NCI-H2196 (cell line): Measurements from ENCODE around the gene SH3PXD2A.

Experiments used
- DNase-seq: peaks from one replicate; lab custom pipeline; 2025; ENCODE audit not compliant: unreplicated experiment; lab: John Stamatoyannopoulos, UW

Gene SH3PXD2A

GRCh38 chr10:103692436-103692951, 162.9 kb downstream of the SH3PXD2A start:
- no peak for DNase-seq

- no peak for DNase-seq
These were observed 163.5 kb downstream of the SH3PXD2A start for GRCh38 chr10:103691723-103692435.

- DNase-seq: no peak
These were observed 164.1 kb downstream of the SH3PXD2A start for GRCh38 chr10:103691267-103691666.

GRCh38 chr10:103690281-103690680, 165.1 kb downstream of the SH3PXD2A start:
- no peak for DNase-seq

GRCh38 chr10:103688491-103688890, 166.9 kb downstream of the SH3PXD2A start:
- no peak for DNase-seq

- DNase-seq: no peak
These were observed 167.7 kb downstream of the SH3PXD2A start for GRCh38 chr10:103687718-103688117.

- no peak for DNase-seq
These were observed 168.2 kb downstream of the SH3PXD2A start for GRCh38 chr10:103687172-103687571.

GRCh38 chr10:103685880-103686669, 169.3 kb downstream of the SH3PXD2A start:
- peak; percentile 68 for DNase-seq

- DNase-seq: no peak
These were observed 171.5 kb downstream of the SH3PXD2A start for GRCh38 chr10:103683851-103684250.

GRCh38 chr10:103682631-103683030, 172.7 kb downstream of the SH3PXD2A start:
- no peak for DNase-seq

GRCh38 chr10:103681617-103682399, 173.6 kb downstream of the SH3PXD2A start:
- DNase-seq: no peak

GRCh38 chr10:103680869-103681236, 174.5 kb downstream of the SH3PXD2A start:
- no peak for DNase-seq

GRCh38 chr10:103679096-103679790, 176.1 kb downstream of the SH3PXD2A start:
- no peak for DNase-seq

- DNase-seq: no peak
These were observed 177.2 kb downstream of the SH3PXD2A start for GRCh38 chr10:103678178-103678526.

- DNase-seq: no peak
These were observed 177.7 kb downstream of the SH3PXD2A start for GRCh38 chr10:103677486-103678177.

- no peak for DNase-seq
These were observed 178.4 kb downstream of the SH3PXD2A start for GRCh38 chr10:103676851-103677417.

GRCh38 chr10:103676058-103676785, 179.2 kb downstream of the SH3PXD2A start:
- DNase-seq: no peak

- no peak for DNase-seq
These were observed 181.8 kb downstream of the SH3PXD2A start for GRCh38 chr10:103673606-103674005.

GRCh38 chr10:103672345-103672744, 183.0 kb downstream of the SH3PXD2A start:
- DNase-seq: no peak
